CD4-positive, alpha-beta T cell treated with Interleukin-4 for 4 hours (primary cell): ENCODE results near the gene SKIC8.
"Not testable (repeated sequence)": the region's sequence is repeated elsewhere in the genome, so short reads cannot be mapped to it uniquely, and the experiment has no call there.

Experiments used
- DNase-seq: peaks from one replicate; pipeline ENCODE4 v3.0.0-alpha.2; 2020

SKIC8 gene

GRCh38 chr15:78245976-78246620 lies 53.3 kb downstream of the SKIC8 start:
- not testable (repeated sequence) for DNase-seq

DNA sequence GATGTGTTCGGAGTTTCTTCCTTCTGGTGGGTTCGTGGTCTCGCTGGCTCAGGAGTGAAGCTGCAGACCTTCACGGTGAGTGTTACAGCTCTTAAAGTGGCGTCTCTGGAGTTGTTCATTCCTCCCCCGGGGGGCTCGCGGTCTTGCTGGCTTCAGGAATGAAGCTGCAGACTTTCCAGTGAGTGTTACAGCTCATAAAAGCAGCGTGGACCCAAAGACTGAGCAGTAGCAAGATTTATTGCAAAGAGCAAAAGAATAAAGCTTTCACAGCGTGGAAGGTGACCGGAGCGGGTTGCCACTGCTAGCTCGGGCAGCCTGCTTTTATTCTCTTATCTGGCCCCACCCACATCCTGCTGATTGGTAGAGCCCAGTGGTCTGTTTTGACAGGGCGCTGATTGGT lies 54.0 kb downstream of the SKIC8 start:
- not testable (repeated sequence) for DNase-seq

GRCh38 chr15:78244893-78245292 lies 54.5 kb downstream of the SKIC8 start:
- no peak for DNase-seq

DNA sequence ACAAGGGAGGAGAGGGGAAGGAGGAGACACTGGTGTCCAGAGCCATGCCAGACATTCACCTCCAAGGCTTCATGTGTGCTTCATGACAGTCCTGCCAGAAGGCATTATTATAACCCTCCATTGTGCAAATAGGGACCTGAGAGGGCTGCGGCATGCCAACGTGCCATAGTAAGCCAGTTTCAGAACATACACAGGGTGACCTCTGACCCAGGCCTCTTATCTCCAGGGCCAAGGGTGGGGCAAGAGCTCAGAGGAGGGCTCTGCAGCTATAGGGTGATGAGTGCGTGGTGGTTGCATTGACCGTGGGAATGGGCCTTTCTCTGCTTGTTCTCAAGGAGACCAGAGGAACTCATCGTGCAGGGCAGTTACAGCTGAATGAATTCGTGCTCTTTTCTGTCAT lies 55.3 kb downstream of the SKIC8 start:
- no peak for DNase-seq

DNA sequence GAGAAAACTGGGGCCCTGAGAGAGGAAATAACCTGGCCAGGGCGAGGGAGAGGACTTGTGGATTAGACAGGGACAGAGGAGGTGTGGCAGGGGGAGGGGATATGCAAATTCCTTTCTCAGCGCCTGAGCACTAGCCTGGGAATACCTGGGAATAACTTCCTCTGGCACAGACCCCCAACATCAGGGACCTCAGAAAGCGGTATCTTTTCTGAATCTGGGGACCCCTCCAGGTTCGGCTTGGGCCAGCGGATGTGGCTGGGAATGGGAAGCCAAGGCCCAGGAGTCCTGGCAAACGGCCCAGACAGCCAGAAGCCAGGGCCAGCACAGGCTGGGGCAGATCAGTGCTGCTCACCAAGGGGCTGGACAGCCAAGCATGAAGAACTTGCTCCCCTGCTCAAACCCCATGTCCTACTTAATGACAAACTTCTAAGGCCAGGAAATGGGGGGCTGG lies 55.9 kb downstream of the SKIC8 start:
- DNase-seq, result no peak

- no peak for DNase-seq
Observed at GRCh38 chr15:78243058-78243457, 56.4 kb downstream of the SKIC8 start.

GRCh38 chr15:78242128-78242527 lies 57.3 kb downstream of the SKIC8 start:
- no peak for DNase-seq

DNA sequence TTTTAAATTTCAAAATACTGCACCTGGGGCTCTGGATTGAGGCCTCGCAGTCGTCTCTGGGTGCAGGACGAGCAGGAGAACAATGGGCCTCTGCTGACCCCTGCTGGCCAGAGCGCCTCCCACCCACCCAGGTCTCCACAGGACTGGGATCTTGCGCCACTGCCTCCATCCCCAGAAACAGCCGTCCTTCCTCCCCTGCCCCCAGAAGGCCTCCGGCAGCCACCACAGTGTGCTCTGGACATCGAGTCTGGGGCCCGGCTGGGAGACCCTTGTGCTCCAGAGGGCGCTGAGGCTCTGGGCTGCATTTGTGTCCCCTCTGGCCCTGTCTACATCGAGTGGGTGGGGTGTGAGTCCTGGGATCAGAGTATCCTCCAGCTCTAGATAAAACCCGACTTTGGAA lies 58.4 kb downstream of the SKIC8 start:
- peak; percentile 72 for DNase-seq

DNA sequence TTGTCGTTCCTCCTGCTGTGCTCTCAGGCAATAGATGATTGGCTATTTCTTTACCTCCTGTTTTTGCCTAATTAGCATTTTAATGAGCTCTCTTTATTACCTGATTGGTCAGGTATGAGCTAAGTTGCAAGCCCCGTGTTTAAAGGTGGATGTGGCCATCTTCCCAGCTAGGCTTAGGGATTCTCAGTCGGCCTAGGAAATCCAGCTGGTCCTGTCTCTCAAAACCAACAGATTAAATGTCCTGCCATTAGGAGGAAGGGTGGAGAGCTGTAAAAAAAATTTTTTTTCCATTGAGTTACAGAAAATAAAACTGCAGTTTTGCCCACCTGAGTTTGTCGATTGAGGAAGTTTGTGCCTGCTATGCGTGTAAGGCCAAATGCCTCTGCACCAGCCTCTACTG lies 59.6 kb downstream of the SKIC8 start:
- no peak for DNase-seq

DNA sequence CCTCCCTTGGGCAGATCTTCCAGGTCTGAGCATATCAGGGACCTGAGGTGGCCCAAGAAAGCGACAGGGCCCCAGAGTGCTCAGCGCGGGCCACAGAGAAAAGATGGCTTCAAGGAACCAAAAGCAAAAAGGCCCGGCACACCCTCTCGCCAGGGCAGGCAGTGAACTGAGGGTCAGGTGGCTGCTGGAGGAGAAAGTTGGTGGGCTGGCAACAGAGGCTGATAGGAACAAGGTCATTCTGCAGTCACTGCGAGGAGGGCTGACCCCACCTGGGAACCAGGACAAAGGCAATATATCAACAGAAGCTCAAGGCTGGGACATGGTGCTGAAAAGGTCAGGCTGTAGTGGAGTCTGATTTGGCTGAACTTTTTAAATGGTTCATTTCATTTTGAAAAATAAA lies 62.3 kb downstream of the SKIC8 start:
- DNase-seq, result no peak

- DNase-seq, result no peak
Observed at GRCh38 chr15:78236491-78236890, 62.9 kb downstream of the SKIC8 start.

DNA sequence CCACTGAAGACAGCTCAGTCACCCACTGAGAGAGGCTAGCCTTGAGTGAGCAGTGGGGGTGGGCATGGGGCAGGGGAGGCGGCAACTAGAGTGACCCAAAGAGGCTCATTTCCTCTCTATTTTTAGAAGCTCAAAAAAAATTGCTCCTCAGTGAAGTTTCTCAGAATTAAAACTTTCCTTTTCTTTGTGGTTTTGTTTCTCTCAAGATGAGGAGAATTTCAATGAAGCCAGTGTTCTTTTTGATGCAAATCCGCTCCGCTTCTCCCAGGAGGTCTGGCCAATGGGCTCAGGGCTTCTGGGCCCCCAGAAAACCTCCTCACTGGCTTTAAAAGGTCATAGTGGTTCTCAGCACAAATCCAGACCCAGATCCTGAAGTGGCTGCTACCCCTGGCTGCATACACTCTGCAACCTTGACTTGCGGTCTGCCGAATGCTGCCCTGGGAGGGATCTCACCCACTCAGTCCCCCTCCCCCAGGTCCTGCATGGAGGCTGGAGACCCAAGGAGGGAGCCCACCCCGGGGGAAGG lies 64.8 kb downstream of the SKIC8 start, which contains the start of gene ACSBG1:
ACSBG1 (minus strand) TSS at position 51 of the 526 bp plus-strand sequence. CDS start 64 bp downstream, outside the sequence.
- no peak for DNase-seq

GRCh38 chr15:78233496-78233895 lies 65.9 kb downstream of the SKIC8 start:
- DNase-seq, result no peak
